HG02885 (cell line): ENCODE results near the gene INSL3.
A peak's percentile ranks its signal among the peaks of the same experiment; 100 is the strongest.

Experiments used
- ATAC-seq: cut with Tn5 transposase; IDR thresholded peaks from one replicate; pipeline ENCODE4 v1.9.1; 2021; ENCODE audit warnings: mild to moderate bottlenecking; ENCODE audit not compliant: unreplicated experiment, poor library complexity

INSL3 gene

GRCh38 chr19:17847538-17848366 is 26.4 kb upstream of the INSL3 start, which contains the start of gene JAK3:
Gene JAK3 (minus strand): TSS chr19:17847982. CDS start chr19:17844417, 3,565 bp downstream.
- peak; percentile 68 for ATAC-seq

GRCh38 chr19:17846146-17846545 is 24.8 kb upstream of the INSL3 start:
- ATAC-seq: no peak

DNA sequence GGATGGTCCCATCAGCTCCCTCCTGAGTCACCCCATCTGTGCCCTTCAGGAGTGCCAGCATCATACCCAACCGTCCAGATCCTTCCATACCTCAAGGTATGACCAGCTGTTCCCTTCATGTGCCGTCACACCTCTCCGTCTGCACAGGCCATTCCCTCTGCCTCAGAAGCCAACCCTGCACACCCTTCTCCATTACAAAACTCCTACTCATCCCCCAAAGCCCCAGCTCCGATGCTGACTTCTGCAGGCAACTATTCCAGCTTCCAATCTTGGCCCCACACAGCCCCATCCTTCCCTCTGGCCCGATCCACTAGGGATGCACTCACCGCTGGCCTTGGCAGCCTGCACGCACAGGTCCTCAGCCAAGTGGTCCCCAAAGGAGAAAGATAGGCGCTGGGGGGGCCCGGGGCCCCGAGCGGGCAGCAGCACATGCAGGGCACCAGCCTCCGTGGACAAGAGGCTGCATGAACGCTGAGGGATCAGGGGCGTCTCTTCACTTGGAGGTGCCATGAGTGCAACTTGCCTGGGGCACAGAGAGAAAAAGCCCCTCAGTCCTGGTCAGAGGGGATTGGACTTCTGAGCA is 22.7 kb upstream of the INSL3 start:
- no peak for ATAC-seq

GRCh38 chr19:17843292-17843827 is 22.0 kb upstream of the INSL3 start:
- no peak for ATAC-seq

- ATAC-seq: no peak
These were observed 21.5 kb upstream of the INSL3 start for GRCh38 chr19:17842663-17843291.

- ATAC-seq: no peak
These were observed 20.7 kb upstream of the INSL3 start for GRCh38 chr19:17841810-17842662.

DNA sequence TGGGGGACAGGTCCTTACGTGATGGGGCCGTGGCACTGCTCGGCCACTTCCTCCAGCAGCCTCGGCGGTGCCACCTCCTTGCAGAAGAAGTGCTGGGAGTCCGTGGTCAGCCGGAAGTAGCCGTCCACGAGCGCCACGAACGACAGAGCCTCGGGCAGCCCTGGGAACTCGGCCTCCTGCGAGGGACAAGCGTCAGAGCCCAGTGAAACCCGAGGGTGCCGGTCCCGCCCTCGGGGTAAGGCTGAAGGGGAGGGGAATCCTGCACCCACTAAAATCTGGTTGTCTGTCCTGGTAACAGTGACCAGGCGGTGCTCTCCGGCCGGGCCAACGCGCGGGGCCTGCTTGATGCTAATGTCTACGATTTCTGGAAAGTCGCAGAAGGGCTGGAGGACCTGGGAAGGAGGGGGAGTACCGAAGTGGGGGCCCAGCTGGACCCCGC is 20.1 kb upstream of the INSL3 start:
- ATAC-seq: no peak

DNA sequence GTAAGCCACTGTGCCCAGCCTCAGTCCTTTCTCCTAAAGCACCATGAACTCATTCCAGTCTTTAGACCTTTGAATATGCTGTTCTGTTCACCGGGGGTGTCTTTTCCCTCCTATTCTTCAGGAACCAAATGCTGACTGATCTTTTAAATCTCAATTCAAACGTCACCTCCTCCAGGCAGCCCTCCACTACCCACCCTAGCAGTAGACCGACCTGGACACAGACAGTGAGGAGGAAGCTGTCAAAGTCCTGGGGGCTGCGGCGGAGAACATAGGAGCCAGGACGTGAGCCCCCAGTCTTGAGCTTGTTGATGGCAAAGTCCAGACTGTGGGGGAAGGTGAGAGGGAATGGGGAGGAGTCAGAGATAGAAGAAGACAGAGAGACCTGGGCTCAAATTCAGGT is 18.7 kb upstream of the INSL3 start:
- no peak for ATAC-seq

- no peak for ATAC-seq
These were observed 16.7 kb upstream of the INSL3 start for GRCh38 chr19:17837972-17838371.

- ATAC-seq: no peak
These were observed 15.2 kb upstream of the INSL3 start for GRCh38 chr19:17836530-17836929.

DNA sequence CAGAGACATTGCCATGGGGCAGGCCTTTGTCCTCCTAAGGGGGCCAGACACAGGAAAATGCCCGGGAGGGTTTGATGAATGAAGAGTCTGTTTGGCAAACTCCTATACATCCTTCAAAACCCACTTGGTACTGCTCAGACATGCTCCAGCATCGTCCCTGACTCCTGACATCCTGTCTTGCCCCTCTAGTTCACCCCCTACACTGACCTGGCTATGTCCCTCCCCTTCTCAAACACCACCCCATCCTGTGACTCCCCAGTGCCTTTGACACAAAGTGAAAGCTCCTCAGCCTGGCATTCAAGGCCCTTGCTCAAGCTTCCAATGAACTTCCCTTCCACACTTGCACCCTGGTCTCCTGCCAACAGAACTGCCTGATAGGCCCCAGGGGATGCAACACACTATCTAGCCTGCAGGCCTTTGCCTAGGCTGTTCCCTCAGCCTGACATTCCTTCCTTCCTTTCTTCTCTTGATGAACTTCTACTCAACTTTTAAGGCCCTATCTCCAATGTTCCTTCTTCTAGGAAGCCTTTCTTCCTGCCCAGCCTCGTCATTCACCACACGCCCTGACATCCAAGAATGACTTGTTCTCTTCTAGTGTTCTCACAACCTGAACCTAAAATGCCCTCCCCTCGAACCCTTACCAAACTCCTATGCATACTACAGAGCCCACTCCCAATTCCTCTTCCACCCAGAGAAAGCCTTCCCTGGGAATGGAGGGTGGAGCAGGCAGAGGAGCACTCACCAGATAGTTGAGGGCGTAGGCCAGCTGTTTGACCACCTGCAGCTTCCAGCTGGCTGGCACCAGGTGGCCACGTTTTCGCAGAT is 14.1 kb upstream of the INSL3 start:
- no peak for ATAC-seq

- ATAC-seq: no peak
These were observed 13.2 kb upstream of the INSL3 start for GRCh38 chr19:17834350-17835181.

GRCh38 chr19:17832443-17833208 is 11.3 kb upstream of the INSL3 start:
- ATAC-seq: no peak

DNA sequence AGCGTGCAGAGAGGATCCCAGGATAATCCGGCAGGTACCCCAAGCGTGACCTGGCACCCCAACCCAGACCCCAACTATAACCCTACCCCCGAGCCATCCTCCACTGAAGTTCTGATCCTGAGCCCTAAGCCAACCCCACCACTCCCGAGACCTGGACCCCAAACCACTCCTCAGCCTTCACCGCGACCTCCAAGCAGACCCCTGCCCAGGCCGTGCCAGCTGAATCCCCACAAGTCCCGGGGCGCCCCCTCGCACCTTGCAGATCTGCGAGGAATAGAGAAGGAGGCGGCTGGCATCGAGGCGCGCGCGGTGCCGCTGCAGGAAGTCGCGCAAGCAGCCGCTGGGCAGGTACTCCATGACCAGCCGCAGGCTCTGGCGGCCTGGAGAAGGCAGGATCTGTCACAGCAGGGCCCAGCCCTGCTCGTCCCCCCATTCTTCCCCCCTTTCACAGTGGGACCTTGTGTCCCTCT is 10.1 kb upstream of the INSL3 start:
- no peak for ATAC-seq

GRCh38 chr19:17830567-17831418 is 9.5 kb upstream of the INSL3 start:
- no peak for ATAC-seq

DNA sequence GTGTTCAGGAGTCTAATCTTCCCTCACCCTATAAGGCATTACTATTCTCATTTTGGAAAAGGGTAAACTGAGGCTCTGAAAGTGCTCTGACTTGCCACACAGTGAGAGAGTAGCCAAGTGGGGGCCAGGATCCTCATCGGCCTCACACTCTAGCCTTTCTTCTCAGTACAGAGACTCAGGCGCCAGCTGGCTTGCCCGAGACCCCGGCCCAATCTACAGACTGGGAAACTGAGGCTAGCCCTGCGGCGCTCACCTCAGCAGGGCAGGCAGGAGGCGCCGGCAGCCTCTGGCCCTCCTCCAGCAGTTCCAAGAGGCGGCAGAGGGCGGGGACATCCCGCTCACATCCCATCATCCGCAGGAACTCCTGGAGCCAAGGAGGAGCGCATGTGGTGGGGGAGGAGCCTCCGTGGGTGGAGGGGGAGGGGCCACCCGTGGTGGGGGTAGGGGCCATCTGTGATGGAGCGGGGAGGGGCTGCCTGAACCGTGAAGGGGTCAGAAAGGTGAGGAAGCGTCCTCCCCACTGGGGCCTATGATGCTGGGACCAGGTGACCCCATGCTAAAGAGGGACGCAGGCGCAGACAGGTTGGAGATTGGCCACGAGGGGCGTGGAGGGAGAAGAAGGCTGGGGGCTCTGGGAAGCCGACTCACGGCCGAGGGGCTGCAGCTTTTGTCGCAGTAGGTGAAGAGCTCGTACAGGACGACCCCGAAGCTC is 8.7 kb upstream of the INSL3 start:
- no peak for ATAC-seq
